Kidney capillary endothelial cell (primary cell): ENCODE measurements around the gene RGMA.

Source experiments
- DNase-seq: peaks from one replicate; pipeline ENCODE4 v3.0.0-alpha.2; 2018; ENCODE audit warnings: low spot score

Gene RGMA

DNA sequence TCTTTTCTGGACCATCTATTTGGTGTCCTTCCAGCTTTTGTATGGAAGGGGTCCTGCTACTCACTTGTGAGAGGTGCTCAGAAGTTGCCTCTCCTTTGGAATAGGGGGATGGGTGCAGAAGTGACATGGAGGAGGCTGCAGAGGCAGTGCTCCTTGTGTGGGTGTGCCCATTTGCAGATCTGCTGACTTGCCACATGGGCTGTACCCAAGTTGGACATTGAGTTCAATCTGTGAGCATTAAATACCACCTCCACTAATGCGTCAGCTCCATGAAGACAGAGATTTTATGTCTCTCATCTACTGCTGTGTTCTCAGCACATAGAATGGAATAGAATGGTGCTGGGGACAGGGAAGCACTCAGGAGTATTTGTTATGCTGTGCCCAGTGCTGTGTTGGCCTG, 76.2 kb downstream of the RGMA start:
- no peak for DNase-seq

DNA sequence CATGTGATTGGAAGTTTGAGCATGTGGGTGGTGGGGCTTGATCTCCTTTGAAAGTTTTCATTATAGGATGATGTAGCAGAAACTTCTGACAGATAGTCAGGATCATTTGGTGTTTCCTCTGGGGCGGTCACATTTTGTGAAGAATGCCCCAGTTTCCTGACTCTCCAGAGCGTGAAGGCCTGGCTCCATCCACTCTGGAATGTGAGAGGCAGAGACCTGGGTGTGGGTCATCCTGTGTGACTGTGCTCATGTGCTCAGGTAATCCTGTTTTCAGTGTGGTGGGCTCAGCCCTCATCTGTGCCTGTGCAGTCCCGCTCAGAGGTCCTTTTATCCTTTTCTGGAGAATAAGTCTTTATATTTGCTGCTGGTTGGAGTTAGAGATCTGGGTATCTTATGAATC, 81.0 kb downstream of the RGMA start:
- DNase-seq: no peak

DNA sequence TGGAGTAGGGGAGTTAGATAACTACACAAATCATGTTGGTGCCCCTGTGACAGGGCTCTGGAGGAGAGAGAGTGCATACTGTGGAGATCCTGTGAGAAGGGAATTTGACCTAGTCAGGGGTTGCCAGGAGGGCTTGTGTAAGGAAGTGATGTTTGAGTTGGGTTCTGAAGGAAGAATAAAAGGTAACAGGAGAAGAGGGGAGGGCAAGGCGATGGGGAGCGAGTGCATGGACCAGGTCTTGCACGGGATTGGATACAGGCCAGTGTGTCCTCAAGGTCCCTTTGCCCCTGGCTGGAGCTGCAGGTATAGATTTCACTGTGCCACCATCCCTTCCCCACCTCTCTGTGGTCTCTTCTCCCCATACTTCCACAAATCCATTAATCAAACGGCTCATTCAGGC, 83.9 kb downstream of the RGMA start:
- no peak for DNase-seq

DNA sequence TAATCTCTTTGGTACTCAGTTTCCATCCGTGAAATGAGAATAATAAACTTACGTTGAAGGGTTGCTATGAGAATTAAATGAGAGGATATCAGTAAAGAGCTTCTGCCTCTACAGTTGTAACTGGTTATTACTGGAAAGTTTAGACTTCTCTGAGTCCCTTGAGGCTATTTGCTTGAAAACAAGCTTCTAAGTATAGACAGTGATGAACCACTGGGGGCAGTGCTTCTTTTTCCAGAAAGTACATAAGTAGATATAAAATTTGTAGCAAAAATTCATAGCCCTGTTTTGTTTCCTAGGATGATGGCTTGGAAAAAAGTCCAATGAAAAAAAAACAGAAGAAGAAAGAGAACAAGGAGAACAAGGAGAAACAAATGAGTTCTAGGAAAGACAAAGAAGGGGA, 87.1 kb downstream of the RGMA start:
- no peak for DNase-seq

DNA sequence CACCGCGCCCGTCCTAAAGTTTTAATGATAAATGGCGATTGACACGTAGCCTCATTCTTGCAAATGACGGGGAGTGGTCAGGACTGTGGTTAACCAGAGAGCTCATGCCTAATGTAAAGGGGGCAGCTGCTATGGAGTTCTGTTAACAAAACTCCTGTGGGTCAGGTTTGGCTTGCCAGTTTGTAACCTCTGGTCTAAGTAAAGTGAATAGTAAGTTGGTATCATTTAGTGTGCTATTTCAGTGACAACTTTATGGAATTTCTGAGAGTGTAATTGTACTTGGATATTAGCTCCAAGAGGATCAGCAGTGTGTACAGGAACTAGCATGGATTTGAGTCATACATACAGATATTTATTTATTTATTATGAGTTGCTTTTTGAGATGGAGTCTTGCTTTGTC, 87.9 kb downstream of the RGMA start:
- DNase-seq: no peak

DNA sequence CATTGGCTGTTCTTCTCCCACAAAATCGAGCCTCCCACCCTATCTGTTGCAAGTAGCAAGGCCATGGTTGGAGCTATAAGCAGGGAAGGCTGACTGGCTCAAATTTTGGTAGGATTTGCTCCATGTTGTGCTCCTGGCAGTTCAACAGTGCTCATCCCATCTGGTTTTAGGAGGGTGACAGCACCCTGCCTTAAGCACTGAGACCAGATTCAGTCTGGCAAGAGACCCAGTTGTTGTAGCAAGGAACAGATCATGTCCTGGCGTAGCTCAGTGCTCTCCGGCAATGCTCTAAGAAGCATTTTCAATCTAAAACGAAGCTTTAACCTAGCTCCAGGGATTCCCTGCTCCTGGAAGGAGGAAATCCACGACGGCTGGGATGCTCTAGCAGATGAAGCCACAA, 91.2 kb downstream of the RGMA start:
- no peak for DNase-seq

DNA sequence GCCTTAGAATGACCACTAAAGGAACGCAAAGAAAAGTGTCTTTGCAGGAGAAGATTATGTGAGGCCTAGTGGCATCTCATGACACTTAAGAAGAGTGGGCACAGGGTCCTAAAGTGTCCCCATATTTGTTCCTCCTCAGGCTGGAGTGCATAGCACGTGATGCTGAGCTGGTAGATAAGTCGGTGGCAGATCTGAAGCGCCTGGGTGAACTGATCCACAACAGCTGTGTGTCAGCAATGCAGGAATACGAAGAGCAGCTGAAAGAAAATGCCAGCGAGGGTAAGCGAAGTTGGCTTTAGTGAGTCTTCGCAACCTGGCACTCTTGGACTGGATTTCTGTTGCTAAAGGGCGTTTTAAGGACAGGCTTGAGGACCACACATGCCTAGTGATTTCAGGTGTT, 96.3 kb downstream of the RGMA start:
- DNase-seq: no peak

DNA sequence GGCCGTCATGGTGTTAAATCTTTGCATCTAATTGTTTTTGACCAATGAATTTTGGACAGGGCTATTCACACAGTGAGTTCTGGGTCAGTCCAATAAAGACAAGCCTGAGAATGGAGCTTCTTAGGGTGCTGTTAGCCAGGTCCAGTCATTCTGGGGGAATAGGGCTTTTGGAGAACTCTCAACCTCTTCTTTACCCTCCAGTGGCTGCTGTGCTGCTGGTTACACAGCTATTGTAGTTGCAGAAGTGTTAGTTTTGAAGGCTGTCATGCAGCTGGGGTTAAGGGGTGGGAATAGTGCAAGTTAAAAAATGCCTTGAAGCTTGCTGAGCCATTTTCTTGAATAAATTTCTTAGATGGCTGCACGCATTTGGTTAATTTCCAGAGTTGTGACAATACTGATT, 99.0 kb downstream of the RGMA start:
- DNase-seq: no peak

DNA sequence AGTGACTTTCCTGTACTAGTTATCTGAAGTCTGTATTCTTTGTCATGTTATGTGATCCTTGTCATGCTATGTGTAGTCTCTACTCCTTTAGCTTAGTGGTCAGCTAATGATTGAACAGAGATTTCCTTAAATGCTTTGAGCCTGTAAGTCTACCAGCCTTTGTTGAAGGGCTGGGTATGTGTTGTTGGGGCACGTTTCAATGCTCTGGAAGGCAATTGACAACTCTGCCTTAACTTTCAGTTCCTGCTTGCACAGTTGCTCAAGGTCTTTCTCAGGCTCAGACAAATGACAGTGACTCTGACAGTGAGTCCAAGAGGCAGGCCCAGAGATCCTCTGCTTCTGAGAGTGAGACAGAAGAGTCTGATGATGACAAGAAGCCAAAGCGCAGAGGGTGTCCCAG, 99.5 kb downstream of the RGMA start:
- no peak for DNase-seq
